Measurements from ENCODE around the gene NCR2.

NCR2 gene

DNA sequence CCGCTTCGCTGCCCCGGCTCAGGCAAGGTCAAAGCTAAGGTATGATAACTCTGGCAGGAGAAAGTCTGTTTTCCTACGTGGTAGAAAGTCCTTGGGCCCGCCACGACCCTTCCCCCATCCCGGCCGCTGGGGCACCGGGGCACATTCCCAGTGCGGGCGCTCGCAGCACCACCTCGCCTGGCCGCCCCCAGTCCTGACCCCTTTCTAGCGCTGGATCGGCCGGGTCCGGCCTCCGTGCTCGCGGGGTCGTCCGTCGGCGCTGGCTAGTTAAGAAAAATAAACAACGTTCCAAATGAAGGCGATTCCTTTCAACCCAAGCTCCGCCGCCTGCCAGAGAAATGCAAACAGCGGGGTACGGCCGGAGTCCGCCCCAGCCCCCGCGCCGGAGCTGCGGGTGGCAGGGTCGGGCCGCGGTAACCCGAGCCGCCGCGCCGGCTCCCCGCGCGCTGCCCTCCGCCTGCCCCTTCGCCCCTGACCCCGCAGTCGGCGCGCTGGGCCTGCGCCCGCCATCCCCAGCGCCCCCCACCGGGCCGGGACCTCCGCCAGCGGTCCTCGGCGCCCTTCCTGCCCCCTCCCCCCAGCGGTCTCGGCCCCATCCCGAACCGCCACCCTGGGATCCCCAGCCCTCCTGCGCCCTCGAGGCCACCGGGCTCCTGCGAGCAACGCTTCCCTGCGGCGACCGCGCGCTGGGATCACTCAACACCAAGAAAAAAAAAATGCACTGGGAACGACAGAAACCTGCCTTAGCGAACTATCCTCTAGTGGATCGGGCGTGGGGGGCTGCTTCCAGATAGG lies 37.6 kb downstream of the NCR2 start:
- in situ Hi-C loops (cut with HindIII; ENCODE audit: low sequenced_read_pairs): no loop called here
- H3K4me3 ChIP-seq (ENCODE audit: low read depth, low read length): no peak overlapping the region
- DNase-seq (ENCODE audit: low read depth, low spot score): peak; percentile 26

DNA sequence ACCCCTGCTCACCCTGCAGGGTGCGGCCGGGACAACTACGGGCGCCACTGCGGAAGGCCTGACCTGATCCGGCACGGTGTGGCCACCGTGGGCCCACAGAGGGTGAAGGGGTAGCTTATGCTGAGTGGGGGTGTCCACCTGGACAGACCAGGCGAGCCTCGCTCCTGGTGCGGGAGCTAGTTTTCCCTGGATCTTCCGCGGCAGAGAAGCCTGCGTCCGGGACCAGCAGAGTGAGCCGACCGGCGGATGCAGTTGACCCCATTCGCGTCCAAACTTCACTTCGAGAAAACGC lies 38.2 kb downstream of the NCR2 start:
- in situ Hi-C loops (cut with HindIII; ENCODE audit: low sequenced_read_pairs): no loop called here
- TF ChIP-seq, protein P1, sequence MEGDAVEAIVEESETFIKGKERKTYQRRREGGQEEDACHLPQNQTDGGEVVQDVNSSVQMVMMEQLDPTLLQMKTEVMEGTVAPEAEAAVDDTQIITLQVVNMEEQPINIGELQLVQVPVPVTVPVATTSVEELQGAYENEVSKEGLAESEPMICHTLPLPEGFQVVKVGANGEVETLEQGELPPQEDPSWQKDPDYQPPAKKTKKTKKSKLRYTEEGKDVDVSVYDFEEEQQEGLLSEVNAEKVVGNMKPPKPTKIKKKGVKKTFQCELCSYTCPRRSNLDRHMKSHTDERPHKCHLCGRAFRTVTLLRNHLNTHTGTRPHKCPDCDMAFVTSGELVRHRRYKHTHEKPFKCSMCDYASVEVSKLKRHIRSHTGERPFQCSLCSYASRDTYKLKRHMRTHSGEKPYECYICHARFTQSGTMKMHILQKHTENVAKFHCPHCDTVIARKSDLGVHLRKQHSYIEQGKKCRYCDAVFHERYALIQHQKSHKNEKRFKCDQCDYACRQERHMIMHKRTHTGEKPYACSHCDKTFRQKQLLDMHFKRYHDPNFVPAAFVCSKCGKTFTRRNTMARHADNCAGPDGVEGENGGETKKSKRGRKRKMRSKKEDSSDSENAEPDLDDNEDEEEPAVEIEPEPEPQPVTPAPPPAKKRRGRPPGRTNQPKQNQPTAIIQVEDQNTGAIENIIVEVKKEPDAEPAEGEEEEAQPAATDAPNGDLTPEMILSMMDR (IDR thresholded peaks at IDR 0.05; ENCODE audit: low read depth, low read length): no peak
- peak; percentile 28 for DNase-seq (ENCODE audit: low read depth, low spot score)
- no peak overlapping the region for H3K4me3 ChIP-seq (ENCODE audit: low read depth, low read length)

More for the DNA sequence above, 37.6 kb downstream of the NCR2 start:
- TF ChIP-seq, protein P1 (IDR thresholded peaks at IDR 0.05; ENCODE audit: low read depth, low read length): no peak

DNA sequence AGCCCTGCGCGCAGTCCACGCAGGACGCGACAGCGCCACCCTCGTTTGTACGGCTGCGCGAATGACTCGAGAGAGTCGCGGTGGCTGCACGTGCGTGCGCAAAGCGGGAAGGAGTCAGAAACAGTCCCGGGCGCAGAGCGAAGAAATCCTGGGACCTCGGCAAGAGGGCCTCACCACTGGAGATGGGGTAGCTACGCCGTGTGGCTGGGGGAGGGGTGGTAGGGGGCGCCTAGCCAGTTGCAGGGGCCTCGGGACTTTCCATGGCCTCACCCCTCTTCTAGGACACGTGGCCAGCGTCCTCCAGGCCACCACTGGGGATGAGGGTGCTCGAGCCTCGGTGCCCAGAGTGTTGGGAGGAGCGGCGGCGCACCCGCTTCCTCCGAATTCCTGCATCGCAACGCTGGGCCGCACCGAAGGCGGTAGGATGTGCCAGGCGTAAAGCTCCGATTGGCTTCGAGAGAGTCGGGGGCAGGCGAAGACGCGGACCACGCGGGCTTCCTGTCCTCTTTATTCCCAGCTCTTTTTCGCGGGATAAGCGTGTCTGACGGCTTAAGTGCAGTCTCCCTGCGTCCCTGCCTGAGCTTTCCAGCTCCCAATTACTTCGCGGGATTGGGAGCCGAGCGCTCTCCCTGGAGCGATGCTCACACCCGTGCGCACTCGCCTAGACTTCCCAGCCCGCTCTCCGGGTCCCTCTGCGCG lies 38.7 kb downstream of the NCR2 start:
- TF ChIP-seq, protein P1 (IDR thresholded peaks at IDR 0.05; ENCODE audit: low read depth, low read length): no peak
- H3K4me3 ChIP-seq (ENCODE audit: low read depth, low read length): no peak overlapping the region
- in situ Hi-C loops (cut with HindIII; ENCODE audit: low sequenced_read_pairs): no loop called here

DNA sequence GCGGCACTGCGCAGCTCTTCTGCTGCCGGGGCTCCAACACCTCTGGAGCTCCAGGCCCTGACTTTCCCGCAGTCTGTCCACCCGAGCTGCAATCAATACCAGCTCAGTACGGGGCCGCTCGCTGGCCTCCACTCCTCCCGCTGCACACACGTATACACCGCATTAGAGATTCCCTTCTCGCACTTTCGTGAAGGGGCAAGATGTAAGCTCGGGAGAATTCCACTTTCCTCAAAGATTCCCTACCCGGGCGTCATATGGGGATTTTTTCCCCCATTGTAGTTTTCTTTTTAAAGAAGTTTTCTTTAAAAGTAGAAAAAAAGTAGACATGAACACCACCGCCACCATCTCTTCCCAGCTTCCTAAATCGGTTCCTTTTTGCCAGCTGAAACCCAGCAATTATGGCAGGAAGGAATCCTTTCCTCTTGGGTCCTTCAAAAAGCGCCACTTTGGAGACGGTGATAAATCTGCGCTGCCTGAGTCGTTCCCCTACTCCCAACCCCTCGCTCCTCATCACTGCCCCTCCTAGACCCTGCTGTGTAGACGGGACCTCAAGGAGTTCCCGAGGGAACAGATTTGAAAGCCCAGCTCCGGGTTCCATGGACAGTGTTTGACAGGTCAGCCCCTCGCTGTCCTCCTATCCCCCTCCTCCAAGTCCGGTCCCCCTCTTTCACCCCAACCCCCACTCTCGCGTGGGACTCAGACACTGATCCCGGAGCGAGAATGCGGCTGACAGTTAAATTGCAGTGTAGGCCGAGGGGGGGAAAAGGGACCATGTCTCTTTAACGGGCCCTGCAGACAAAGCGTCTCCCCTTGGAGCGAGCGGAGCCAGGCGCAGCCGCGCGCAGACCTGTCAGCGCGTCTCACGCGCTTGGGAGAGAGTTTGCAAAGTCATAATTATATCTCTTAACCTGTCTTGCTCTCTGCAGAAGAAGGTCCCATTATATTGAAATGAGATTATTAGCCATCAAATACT lies 39.5 kb downstream of the NCR2 start:
- no peak overlapping the region for H3K4me3 ChIP-seq (ENCODE audit: low read depth, low read length)
- in situ Hi-C loops (cut with HindIII; ENCODE audit: low sequenced_read_pairs): no loop called here
- TF ChIP-seq, protein P1 (IDR thresholded peaks at IDR 0.05; ENCODE audit: low read depth, low read length): no peak
- no peak for DNase-seq (ENCODE audit: low read depth, low spot score)

More for the DNA sequence above, 38.7 kb downstream of the NCR2 start:
- peak; percentile 20 for DNase-seq (ENCODE audit: low read depth, low spot score)

DNA sequence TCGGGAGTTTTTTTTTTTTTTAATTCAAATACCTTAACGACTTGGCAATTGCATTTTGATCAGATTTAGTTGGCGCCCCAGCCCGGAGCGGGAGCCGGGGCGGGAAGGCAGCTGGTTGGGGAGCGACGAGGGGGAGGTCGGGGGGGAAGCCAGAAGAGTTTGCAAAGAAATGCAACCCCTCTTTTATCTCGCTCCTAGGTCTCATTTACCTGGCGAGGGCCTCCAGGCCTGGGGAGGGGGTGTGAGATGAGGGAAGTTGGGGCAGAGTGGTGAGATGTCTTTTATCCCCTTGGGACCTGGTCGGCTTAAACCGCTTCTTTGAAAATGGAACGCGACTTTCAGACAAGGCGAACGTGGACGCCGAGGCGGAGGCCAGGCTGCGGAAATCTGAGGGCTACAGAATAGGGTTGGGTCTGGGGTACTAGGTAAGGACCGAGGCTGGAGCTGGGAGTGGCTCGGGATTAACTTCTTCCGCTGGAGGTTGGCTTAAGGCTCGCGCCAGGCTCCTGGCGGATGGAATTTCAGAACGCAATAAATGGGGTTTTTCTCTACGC lies 40.3 kb downstream of the NCR2 start:
- no peak for DNase-seq (ENCODE audit: low read depth, low spot score)
- TF ChIP-seq, protein P1 (IDR thresholded peaks at IDR 0.05; ENCODE audit: low read depth, low read length): no peak
- in situ Hi-C loops (cut with HindIII; ENCODE audit: low sequenced_read_pairs): no loop called here
- H3K4me3 ChIP-seq (ENCODE audit: low read depth, low read length): no peak overlapping the region

DNA sequence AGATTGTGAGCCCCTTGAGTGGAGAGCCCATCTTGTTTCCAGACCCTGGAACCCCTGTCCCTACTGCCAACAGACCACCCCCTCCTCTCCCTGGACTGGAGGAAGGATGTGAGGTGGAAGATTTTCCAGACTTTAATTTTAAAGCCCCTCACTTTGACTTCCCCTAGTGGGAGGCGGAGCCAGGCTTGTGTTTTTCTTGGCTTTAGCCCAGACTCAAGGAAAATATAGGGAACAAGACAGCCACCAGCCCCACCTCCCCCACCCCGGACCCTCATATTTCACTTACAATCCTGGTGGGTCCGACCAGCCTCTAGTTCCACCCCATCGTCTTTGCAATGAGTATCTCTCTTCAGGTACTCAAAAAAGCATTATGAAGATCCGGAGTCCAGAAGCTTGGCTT lies 40.8 kb downstream of the NCR2 start:
- H3K4me3 ChIP-seq (ENCODE audit: low read depth, low read length): no peak overlapping the region
- TF ChIP-seq, protein P1 (IDR thresholded peaks at IDR 0.05; ENCODE audit: low read depth, low read length): no peak
- in situ Hi-C loops (cut with HindIII; ENCODE audit: low sequenced_read_pairs): no loop called here
- no peak for DNase-seq (ENCODE audit: low read depth, low spot score)
